ENCODE results near the gene MCU. TPM values are rescaled to one million over a fixed set of nuclear protein-coding genes. Genes with fewer than 3 reads are reported as not detected.

The MCU gene
- total and polyA plus RNA-seq, 2 donors (not counting 1 experiment from before 2014, with no cell fraction given) = 11.7 to 21.1 TPM

- no peaks in the 10 kb centered on the region for H3K4me1 ChIP-seq (ENCODE audit: control insufficient read depth in 2 of 2, insufficient read depth in 2 of 2, low read length in 2 of 2)
- Mint-ChIP-seq H3K4me3 (no peak overlapping the region), H3K4me1 (peaks cover 3% of the 10 kb centered on the region), H3K9me3 (ENCODE audit: insufficient read depth) (no peaks in the 10 kb centered on the region), H3K27ac (no peak overlapping the region), H3K27me3 (no peaks in the 10 kb centered on the region)
- no peak overlapping the region for H3K9ac ChIP-seq (ENCODE audit: low read length)
- no peak for ATAC-seq (ENCODE audit: low read depth)
- H3K4me3 ChIP-seq (ENCODE audit: control extremely low read depth in 1 of 5, extremely low read depth in 1 of 5, insufficient read depth in 1 of 5, low read depth in 2 of 5, low read length in 4 of 5) = no peak overlapping the region
- WGBS (ENCODE audit: insufficient coverage) = no CpG with 5 or more reads among the region's 2 CpGs
- peaks cover 0 to 5% (median 0%) of the 10 kb centered on the region in 3 donors for H3K9me3 ChIP-seq (ENCODE audit: control extremely low read depth in 1 of 3, control insufficient read depth in 2 of 3, insufficient read depth in 1 of 3, low read length in 2 of 3)
- POLR2A ChIA-PET = no interaction called here
- H2AFZ ChIP-seq (ENCODE audit: insufficient read depth, low read depth, low read length, poor library complexity, severe bottlenecking) = no peak overlapping the region
- no peak for DNase-seq
- H3K36me3 ChIP-seq (replicated peaks in 1 of 2; ENCODE audit: control extremely low read depth in 1 of 2, control insufficient read depth in 1 of 2, extremely low read depth in 1 of 2, insufficient read depth in 2 of 2, low read length in 1 of 2) = peaks cover 0 to 1% of the 10 kb centered on the region in 2 experiments
- no peak overlapping the region for H3K4me2 ChIP-seq (replicated peaks; ENCODE audit: low read depth, low read length, poor library complexity, severe bottlenecking)
- intact Hi-C loops (cut with micrococcal nuclease) = no loop called here
- H4K20me1 ChIP-seq (ENCODE audit: control insufficient read depth, insufficient read depth, low read length, poor library complexity, severe bottlenecking) = no peaks in the 10 kb centered on the region
- no peak for TF ChIP-seq EZH2 (IDR thresholded peaks at IDR 0.05; ENCODE audit: borderline replicate concordance, insufficient read depth, low read depth, low read length, poor library complexity, severe bottlenecking)
- TF ChIP-seq CTCF (IDR thresholded peaks at IDR 0.05) = no peak
- CTCF ChIA-PET = no interaction called here
- H3K79me2 ChIP-seq (ENCODE audit: control insufficient read depth, insufficient read depth, low read length) = no peaks in the 10 kb centered on the region
- no peak overlapping the region for H3K27ac ChIP-seq (ENCODE audit: low read length in 2 of 2)
- no peaks in the 10 kb centered on the region for H3K27me3 ChIP-seq (replicated peaks in 1 of 4; ENCODE audit: control extremely low read depth in 1 of 4, control insufficient read depth in 3 of 4, insufficient read depth in 4 of 4, low read length in 3 of 4)
Measured at GRCh38 chr10:72879245-72879644, 187.3 kb downstream of the MCU start.

- Histone ChIP-seq H3K79me2 (ENCODE audit: control insufficient read depth, insufficient read depth, low read length) (no peaks in the 10 kb centered on the region), H3K27ac (ENCODE audit: low read length in 2 of 2) (no peak overlapping the region), H3K4me1 (ENCODE audit: control insufficient read depth in 2 of 2, insufficient read depth in 2 of 2, low read length in 2 of 2) (no peaks in the 10 kb centered on the region), H3K4me3 (ENCODE audit: control extremely low read depth in 1 of 5, extremely low read depth in 1 of 5, insufficient read depth in 1 of 5, low read depth in 2 of 5, low read length in 4 of 5) (no peak overlapping the region), H4K20me1 (ENCODE audit: control insufficient read depth, insufficient read depth, low read length, poor library complexity, severe bottlenecking) (no peaks in the 10 kb centered on the region), H3K27me3 (replicated peaks in 1 of 4; ENCODE audit: control extremely low read depth in 1 of 4, control insufficient read depth in 3 of 4, insufficient read depth in 4 of 4, low read length in 3 of 4) (no peaks in the 10 kb centered on the region), H3K4me2 (replicated peaks; ENCODE audit: low read depth, low read length, poor library complexity, severe bottlenecking) (no peak overlapping the region), H3K9me3 (ENCODE audit: control extremely low read depth in 1 of 3, control insufficient read depth in 2 of 3, insufficient read depth in 1 of 3, low read length in 2 of 3) (peaks cover 0 to 5% (median 0%) of the 10 kb centered on the region in 3 donors), H3K9ac (ENCODE audit: low read length) (no peak overlapping the region), H2AFZ (ENCODE audit: insufficient read depth, low read depth, low read length, poor library complexity, severe bottlenecking) (no peak overlapping the region), H3K36me3 (replicated peaks in 1 of 2; ENCODE audit: control extremely low read depth in 1 of 2, control insufficient read depth in 1 of 2, extremely low read depth in 1 of 2, insufficient read depth in 2 of 2, low read length in 1 of 2) (peaks cover 1 to 2% of the 10 kb centered on the region in 2 experiments)
- intact Hi-C loops (cut with micrococcal nuclease) = no loop called here
- ATAC-seq (ENCODE audit: low read depth) = no peak
- H3K27me3 Mint-ChIP-seq = no peaks in the 10 kb centered on the region
- H3K27ac Mint-ChIP-seq = no peak overlapping the region
- peaks cover 3% of the 10 kb centered on the region for H3K4me1 Mint-ChIP-seq
- DNase-seq = no peak
- H3K4me3 Mint-ChIP-seq = no peak overlapping the region
- no CpG with 5 or more reads among the region's 2 CpGs for WGBS (ENCODE audit: insufficient coverage)
- ChIA-PET CTCF (no interaction called here), POLR2A (no interaction called here)
- TF ChIP-seq CTCF (IDR thresholded peaks at IDR 0.05) (no peak), EZH2 (IDR thresholded peaks at IDR 0.05; ENCODE audit: borderline replicate concordance, insufficient read depth, low read depth, low read length, poor library complexity, severe bottlenecking) (no peak)
- H3K9me3 Mint-ChIP-seq (ENCODE audit: insufficient read depth) = no peaks in the 10 kb centered on the region
Measured at GRCh38 chr10:72881291-72881690, 189.3 kb downstream of the MCU start.

Measured in B cell (primary cell).